Urinary bladder (tissue), 4 donors: Measurements from ENCODE around the gene KIAA1755. TPM values are rescaled to one million over a fixed set of nuclear protein-coding genes. Genes with fewer than 3 reads are reported as not detected.

Source experiments
- DNase-seq: peaks from one replicate; pipeline ENCODE4 v3.0.0-alpha.2; 2015; ENCODE audit errors: extremely low spot score
- H3K27ac ChIP-seq: one replicate; pipeline ENCODE4 v1.5.1; 2013; ENCODE audit warnings: low read depth, mild to moderate bottlenecking, moderate library complexity
- H3K36me3 ChIP-seq: one replicate; pipeline ENCODE4 v1.6.1; 2013; ENCODE audit warnings: mild to moderate bottlenecking, moderate library complexity; ENCODE audit not compliant: insufficient read depth
- H3K4me1 ChIP-seq: one replicate; pipeline ENCODE4 v1.6.1; 2013; ENCODE audit warnings: mild to moderate bottlenecking, moderate library complexity; ENCODE audit not compliant: insufficient read depth
- H3K4me3 ChIP-seq: one replicate; pipeline ENCODE4 v1.5.1; 2013; ENCODE audit warnings: low read depth, low read length
- WGBS: extraction: QIAGEN DNeasy Blood & Tissue Kit; methylation state at CpG from one replicate; pipeline ENCODE4 v1.1.7; 2013; 5-methylcytosine and 5-hydroxymethylcytosine counted together
- polyA plus RNA-seq: library from polyadenylated mRNA; stranded (reverse); fragments of 200-250 nt; gene quantifications from one replicate; pipeline ENCODE4 v1.2.3, GENCODE V29; 2013
- total RNA-seq: library from RNA; depleted of rRNA; stranded (reverse); fragments of >200 nt; gene quantifications from one replicate; pipeline ENCODE4 v1.2.3, GENCODE V29; 2014
- donor health status: healthy with polysubstance abuse.
- donor health status: healthy.

KIAA1755 gene
- total and polyA plus RNA-seq, 2 donors = 6.1 to 6.8 TPM

DNA sequence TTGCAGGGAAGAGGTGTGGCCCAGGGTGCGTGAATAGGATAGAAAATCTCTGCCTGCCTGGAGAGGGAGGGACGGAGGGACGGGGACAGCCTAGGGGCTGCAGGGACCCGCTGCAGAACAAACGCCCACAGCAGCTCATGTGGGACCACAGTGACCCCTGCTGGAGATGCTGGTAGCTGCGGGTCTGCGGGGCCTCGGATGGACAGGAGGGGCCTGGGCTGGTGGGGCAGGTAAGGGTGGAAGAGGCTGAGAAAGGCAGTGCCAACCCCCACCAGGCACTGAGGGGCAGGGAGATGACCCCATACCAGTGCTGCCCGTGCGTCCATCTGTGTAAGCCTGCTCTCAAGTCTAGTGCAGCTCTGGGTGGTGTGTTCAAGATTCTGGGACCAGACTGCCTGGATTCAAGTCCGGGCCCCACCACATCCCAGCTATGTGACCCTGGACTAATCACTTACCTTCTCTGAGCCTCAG is 39.4 kb downstream of the KIAA1755 start:
- no peak for DNase-seq

DNA sequence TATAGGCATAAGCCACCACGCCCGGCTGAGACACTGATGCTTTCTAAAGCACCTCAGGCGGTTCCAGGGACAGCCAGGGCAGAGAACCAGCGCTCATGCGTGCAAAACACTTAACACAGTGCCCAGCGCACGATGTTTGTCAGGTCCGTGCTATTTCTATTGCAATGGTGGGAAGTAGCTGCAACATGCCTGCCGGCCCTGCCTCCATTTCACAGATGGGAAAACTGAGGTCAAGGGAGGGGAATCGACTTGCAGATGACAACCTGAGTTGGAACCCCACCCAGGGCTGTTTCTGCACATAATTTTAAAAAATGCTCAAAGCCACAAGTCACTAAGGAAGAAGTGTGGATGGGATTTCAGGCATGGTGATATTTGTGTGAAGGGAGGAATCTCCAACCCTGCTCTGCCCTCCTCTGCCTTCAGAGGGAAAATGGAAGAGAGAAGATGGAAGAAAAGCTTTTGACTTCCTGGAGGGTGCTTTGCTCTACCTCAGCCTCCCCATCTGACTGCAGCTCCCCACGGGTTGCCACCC is 39.9 kb downstream of the KIAA1755 start:
- H3K4me1 ChIP-seq = no peaks in the 10 kb centered on the region
- H3K27ac ChIP-seq = no peak overlapping the region
- DNase-seq = no peak
- H3K36me3 ChIP-seq = no peaks in the 10 kb centered on the region
- WGBS = 67% methylated on average over 11 of the region's 11 CpGs
- H3K4me3 ChIP-seq = no peak overlapping the region

More for the DNA sequence above, 39.4 kb downstream of the KIAA1755 start:
- no peak overlapping the region for H3K4me3 ChIP-seq
- no peaks in the 10 kb centered on the region for H3K4me1 ChIP-seq
- no peak overlapping the region for H3K27ac ChIP-seq
- 17% methylated on average over 11 of the region's 11 CpGs for WGBS
- H3K36me3 ChIP-seq = no peaks in the 10 kb centered on the region

DNA sequence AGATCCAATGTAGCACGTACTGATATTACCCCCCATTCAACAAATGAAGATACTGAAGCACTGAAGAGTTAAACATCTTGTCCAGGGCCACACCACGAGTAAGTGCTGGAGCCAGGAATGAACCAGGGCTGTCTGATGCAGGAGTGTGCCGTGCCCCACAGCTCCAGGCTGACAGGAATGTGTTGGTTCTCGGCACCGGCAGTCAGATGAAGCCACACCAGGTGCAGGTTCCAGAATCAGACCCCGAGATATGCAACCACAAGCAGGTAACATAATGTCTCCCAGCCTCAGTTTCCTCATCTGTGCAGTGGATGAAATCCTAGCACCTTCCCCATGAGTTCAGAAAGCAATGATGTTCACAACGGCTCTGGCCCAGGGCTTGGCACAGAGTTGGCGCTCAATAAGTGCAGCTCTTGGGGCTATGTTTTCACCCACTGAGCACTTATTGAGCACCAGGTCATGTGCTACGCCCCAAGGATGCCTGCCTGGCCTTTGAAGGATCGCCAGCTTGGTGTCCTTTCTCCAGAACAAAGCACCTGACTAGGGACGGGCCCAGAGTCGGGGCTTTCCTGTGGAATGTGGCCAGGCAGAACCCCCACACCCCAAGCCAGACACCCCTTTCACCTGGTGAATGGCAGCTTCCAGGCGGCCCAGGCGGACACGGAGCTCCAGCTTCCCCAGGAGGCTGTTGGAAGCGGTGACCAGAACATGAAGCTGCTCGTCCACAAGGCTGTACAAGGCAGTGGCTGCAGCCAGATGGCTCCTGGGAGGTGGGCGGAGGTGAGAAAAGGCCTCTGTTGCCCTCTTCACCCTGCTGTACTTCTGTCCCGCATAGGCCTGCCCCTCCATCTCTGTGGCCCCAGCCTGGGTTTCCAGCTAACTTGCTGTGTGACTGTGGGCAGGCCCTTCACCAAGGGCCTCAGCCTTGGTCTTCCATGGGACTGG is 41.3 kb downstream of the KIAA1755 start:
- no peak for DNase-seq
- no peak overlapping the region for H3K4me3 ChIP-seq
- no peaks in the 10 kb centered on the region for H3K4me1 ChIP-seq
- WGBS = 91% methylated on average over 19 of the region's 19 CpGs
- H3K27ac ChIP-seq = no peak overlapping the region
- H3K36me3 ChIP-seq = no peaks in the 10 kb centered on the region

DNA sequence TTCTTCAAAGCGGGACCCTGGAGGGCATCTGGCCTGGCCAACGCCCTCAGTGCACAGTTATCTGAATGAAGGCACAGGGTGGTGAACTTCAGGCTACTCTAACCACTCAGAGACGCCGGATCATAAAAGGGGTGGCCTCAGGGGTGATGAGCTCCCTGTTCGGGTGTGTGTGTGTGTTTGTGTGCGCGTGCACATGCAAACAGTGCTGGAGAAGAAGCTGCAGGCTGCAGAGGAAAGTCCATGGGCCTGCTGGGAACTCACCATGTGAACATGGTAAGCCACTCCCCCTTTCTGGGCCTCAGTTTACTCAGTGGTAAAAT is 42.0 kb downstream of the KIAA1755 start:
- no peak overlapping the region for H3K27ac ChIP-seq
- 95% methylated on average over 7 of the region's 7 CpGs for WGBS
- DNase-seq = no peak
- H3K36me3 ChIP-seq = no peaks in the 10 kb centered on the region
- no peak overlapping the region for H3K4me3 ChIP-seq
- H3K4me1 ChIP-seq = no peaks in the 10 kb centered on the region

DNA sequence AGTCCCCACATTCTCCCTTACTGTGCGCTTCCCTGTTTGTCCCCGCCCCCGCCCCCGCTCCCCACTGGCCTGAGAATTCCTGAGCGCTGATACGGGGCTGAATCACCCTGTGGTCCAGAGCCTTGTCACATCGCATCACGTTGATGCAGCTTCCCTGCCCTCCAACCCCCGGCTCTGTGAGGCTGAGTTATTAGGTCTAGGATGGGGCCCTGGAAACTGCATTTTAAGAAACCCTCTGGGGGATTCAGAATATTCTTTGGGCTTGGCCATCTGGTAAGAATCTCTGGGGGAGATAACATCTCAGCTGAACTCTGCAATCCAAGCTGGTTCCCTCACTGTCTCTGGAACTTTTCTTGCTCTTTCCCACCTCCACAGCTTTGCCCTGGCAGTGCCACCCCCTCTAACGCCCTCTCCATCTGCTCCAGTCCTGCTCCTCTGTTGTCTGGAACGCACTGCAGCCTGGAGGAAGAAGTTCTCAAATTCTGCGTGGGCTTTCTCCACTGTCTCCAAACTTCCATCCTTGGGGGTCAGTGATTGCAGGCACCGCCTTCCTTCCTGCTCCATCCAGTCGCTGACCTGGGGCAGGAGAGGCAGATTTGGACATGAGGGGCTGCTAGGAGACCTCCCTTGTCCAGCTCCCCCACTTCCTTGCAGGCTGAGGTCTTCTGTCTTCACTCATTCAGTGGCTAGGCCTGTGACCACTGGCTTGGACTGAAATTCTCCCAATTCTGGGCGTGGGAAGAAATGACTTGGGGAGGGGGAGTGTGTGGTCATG is 42.6 kb downstream of the KIAA1755 start:
- DNase-seq = no peak
- H3K4me3 ChIP-seq = no peak overlapping the region
- no peak overlapping the region for H3K27ac ChIP-seq
- WGBS = 46% methylated on average over 15 of the region's 15 CpGs
- no peaks in the 10 kb centered on the region for H3K36me3 ChIP-seq
- no peaks in the 10 kb centered on the region for H3K4me1 ChIP-seq

DNA sequence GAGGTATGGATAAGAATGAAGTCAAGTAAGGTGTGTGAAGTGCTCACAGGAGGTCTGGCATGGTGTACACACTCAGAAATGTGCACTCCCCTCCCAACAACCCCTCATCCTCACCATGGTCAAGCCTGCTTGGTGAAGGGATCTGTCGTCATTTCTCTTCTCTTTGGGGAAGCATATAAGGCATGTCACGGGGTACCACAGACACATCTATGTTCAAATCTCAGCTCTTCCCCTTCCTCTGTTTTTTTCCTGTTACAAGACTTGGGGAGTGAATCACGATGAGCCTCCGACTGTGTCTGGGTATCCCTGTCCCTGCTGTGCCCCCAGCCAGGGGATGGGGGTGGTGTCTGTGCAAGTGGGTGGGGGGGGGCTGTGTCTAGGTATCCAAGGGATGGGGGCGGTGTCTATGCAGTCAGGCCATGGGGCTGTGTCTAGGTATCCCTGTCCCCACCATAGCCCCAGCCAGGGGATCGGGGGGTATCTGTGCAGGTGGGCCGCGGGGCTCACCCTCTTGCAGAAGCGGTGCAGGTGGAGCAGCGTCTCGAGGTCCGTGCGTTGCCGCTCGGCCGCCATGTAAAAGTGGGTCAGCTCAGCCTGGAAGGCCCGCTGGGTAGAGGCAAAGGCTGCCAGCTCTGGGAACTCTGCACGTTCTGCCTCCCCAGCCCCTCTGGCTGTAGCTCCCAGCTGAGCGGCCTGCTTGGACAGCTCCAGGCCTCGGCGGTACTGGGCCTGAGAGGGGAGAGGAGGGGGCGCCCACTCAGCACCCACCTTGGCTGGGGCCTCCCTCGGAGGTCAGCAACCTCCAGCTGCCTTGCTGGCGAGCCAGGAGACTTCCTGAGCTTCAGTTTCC is 43.6 kb downstream of the KIAA1755 start:
- Histone ChIP-seq H3K4me3 (no peak overlapping the region), H3K27ac (no peak overlapping the region), H3K4me1 (no peaks in the 10 kb centered on the region), H3K36me3 (no peaks in the 10 kb centered on the region)
- WGBS = 91% methylated on average over 24 of the region's 24 CpGs
- DNase-seq = no peak

DNA sequence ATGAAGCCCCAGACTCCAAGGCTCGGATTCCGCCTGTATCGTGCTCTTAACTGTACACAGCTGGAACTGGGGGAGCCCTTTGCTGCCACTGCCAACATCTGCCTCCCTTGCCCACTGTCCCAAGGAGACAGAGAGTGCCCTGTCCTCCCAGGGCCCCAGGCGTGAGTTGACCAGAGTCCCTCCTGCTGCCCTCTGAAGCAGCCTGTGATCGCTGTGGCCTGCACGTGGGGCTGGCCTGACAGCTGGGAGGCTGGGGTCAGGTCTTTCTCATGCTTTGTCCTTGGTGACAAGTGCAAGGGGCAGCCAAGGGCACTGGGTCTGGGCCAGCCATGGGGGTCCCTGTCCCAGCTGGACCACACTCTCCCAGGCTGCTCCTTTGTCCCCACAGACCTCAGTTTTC is 44.3 kb downstream of the KIAA1755 start:
- no peak for DNase-seq
- H3K36me3 ChIP-seq = no peaks in the 10 kb centered on the region
- WGBS = 89% methylated on average over 6 of the region's 6 CpGs
- no peak overlapping the region for H3K27ac ChIP-seq
- no peaks in the 10 kb centered on the region for H3K4me1 ChIP-seq
- no peak overlapping the region for H3K4me3 ChIP-seq

DNA sequence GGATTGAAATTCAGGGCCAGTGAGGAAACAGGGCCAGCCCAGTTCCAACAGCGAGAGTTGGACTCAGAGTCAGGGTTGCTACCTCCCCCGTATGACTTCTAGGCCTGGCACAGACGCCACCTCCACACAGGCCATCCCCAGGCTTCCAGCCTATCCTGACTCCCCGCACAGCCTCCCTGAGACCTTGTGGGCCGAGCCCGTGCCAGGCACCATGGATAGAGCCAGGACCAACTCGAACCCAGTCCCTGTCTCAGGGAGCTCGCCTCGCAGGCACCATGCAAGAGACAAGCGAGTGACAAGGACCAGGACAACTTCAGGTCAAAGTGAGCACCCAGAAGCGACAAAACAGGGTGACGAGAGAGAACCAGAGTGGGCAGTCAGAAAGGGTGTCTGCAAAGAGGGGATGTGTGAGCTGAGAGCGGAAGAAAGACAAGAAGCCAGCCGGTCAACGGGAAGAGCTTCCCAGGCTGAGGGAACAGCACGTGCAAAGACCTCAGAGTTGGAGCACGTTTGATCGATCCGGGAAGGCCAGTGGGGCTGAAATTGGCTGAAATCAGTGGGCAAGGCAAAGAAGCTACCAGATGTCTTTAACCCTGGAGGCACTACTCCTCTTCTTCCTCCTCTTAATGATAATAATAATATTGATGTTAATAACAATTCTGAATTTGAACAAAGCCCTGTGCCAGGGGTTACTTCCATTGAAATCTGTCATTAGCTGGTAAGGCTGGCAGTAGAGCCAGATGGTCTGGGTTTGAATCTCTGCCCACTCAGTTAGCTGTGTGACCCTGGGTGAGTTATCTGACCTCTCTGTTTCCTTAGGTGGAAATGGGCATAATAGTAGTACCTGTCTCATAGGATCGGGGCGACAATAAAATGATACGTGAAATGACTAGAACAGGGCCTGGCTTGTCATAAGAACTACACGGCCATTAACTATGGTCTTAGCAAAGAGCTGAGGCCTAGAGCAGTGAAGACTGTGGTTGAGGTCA is 45.0 kb downstream of the KIAA1755 start:
- H3K4me1 ChIP-seq = no peaks in the 10 kb centered on the region
- H3K4me3 ChIP-seq = no peak overlapping the region
- H3K27ac ChIP-seq = no peak overlapping the region
- no peaks in the 10 kb centered on the region for H3K36me3 ChIP-seq
- WGBS = 82% methylated on average over 23 of the region's 23 CpGs
- no peak for DNase-seq

DNA sequence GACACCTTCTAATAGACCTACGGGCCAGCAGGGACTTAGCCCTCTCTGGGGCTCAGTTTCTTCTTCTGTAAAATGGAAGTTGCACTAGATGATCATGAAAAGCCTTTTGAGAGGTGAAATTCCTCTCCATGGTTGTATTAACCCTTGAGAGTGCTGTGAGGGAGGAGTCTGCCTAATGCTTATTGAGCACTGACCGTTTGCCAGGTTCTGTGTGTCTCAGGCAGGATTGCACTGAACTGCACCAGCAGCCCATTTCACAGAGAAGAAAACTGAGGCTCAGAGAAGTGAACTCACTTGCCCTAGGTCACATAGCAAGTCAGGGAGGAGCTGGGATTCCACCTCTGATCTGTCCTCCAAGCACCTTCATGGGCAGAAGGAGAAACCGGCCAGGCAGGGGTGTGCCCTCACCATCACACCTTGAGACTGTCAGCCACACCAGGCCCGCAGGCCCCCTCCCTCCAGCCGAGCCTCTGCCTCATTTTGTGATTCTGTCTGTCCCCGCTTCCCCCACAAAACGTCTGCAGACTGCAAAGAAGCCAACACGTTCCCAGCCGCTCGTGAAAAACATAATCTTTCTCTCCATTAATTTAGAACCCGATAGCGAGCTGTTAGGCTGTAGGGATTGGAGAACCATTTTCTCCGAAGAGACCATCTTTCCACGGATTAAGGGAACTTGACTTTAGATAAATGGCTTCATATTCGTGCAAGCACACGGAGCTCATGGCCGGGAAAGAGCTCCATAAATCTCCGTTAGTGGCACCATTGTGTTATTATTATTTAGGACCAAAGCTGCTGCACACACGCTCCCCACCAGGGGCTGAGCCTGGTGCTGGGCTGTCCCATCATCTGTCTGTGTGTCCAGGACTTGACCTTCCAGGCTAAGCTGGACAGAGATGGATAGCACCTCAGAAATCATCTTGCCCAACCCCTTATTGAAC is 46.0 kb downstream of the KIAA1755 start:
- Histone ChIP-seq H3K4me3 (no peak overlapping the region), H3K27ac (no peak overlapping the region), H3K36me3 (no peaks in the 10 kb centered on the region), H3K4me1 (no peaks in the 10 kb centered on the region)
- WGBS = 76% methylated on average over 19 of the region's 19 CpGs
- no peak for DNase-seq

DNA sequence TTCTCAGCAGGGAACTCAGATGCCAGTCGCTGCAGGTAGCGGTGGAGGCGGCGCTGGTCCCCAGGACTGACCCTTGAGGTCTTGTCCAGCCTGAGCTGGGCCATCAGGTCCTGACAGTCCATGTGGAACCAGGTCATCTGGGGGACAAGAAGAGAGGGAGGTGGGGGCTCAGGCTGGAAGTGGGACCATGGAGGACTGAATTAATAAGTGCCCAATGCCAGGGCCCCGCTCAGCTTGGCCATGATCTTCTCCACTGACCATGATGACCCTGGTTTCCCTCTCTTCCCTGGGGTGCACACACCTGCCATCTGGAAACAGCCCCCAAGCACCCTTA is 47.0 kb downstream of the KIAA1755 start:
- 96% methylated on average over 5 of the region's 5 CpGs for WGBS
- Histone ChIP-seq H3K4me3 (no peak overlapping the region), H3K36me3 (no peaks in the 10 kb centered on the region), H3K4me1 (no peaks in the 10 kb centered on the region), H3K27ac (no peak overlapping the region)
- no peak for DNase-seq

DNA sequence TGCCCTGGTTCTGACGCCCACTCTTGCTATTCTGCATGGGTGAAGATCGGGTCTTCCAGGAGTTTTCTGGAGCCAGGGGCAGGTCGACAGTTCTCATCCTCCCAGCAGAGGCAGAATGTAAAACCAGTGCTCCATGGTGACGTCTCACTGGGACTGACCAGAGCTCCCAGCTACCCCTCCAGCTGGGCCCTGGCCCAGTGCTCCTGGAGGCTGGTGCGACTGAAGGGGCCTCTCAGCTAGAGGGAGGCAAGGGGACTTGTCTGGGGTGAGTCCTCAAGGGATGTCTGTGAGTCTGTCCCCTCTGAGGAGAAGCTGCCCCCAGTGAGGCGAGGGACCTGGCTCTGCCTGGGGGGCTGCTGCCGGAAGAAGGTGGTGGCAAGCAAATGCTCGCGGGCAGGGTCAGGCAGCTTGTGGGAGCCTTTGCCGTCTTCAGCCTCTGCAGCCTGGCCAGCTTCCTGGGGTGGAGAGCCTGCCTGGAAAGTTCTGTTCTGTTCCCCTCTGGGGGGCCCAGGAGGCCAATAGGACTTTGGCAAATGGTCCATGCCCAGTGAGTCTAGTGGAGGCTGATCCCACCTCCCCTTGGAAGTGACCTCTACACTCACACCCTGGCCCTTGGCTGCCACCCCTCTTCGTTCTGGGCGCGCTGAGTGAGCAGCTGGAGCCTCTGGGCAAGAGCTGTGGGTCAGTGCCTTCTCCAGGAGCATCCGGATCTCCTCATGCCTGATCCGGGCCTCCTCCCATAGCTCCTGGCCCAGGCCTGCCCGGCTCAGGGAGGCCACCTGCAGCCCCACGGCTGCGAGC is 47.5 kb downstream of the KIAA1755 start:
- no peaks in the 10 kb centered on the region for H3K4me1 ChIP-seq
- no peak for DNase-seq
- no peak overlapping the region for H3K4me3 ChIP-seq
- H3K36me3 ChIP-seq = no peaks in the 10 kb centered on the region
- no peak overlapping the region for H3K27ac ChIP-seq
- 72% methylated on average over 18 of the region's 18 CpGs for WGBS
